ENCODE results near the gene BHLHA15.

The BHLHA15 gene

DNA sequence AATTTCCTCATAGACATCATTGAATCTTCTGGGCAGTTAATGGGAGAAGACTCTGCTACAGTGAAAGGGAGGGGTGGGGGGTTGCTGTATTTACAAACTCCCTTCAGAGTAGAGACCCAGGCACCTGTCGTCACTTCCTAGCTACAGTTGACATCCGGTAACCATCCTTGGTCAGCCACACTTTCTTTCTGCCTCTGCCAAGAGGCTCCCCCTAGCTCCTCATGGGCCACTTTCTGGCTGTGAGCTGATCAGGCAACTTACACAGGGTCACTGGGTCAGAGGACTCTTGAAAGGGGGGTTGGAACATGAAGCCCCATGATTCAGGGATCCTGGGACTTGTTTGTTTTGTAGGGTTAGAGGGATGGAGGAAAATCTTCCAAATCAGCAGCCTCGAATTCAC, 39.5 kb downstream of the BHLHA15 start:
- peak overlapping the region in 1 of 2 donors; percentile 84 for H3K27ac ChIP-seq
- TF ChIP-seq, protein P1, sequence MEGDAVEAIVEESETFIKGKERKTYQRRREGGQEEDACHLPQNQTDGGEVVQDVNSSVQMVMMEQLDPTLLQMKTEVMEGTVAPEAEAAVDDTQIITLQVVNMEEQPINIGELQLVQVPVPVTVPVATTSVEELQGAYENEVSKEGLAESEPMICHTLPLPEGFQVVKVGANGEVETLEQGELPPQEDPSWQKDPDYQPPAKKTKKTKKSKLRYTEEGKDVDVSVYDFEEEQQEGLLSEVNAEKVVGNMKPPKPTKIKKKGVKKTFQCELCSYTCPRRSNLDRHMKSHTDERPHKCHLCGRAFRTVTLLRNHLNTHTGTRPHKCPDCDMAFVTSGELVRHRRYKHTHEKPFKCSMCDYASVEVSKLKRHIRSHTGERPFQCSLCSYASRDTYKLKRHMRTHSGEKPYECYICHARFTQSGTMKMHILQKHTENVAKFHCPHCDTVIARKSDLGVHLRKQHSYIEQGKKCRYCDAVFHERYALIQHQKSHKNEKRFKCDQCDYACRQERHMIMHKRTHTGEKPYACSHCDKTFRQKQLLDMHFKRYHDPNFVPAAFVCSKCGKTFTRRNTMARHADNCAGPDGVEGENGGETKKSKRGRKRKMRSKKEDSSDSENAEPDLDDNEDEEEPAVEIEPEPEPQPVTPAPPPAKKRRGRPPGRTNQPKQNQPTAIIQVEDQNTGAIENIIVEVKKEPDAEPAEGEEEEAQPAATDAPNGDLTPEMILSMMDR (IDR thresholded peaks at IDR 0.05): no peak
- no peak for DNase-seq (ENCODE audit: low spot score)
- H3K4me3 ChIP-seq: peak overlapping the region; percentile 92

DNA sequence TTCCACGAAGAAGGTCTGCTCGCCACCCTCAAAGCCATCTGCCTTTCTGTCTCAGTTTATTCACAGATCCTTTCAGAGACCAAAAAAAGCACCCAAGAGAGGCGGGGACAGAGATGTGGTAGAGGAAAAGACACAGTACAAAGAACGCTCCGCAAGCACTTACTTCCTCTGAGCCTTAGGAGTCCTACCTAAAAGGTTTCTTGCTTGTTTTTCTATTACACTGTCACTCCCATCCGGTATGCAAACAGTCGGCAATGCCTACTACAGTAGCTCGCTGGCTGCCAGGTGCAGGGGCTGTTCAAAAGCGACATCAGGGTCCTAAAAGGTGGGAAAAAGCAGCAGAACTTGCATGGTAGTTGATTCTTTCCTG, 40.0 kb downstream of the BHLHA15 start:
- TF ChIP-seq, protein P1 (IDR thresholded peaks at IDR 0.05): no peak
- H3K4me3 ChIP-seq: peak overlapping the region; percentile 92
- no peak for DNase-seq (ENCODE audit: low spot score)
- H3K27ac ChIP-seq: peak overlapping the region in 1 of 2 donors; percentile 84

- peak; percentile 97 for DNase-seq (ENCODE audit: low spot score)
- H3K4me3 ChIP-seq: peak within 1 kb of the TSS; percentile 92
- TF ChIP-seq, protein P1 (IDR thresholded peaks at IDR 0.05): no peak
- peak within 1 kb of the TSS; percentile 64 to 84 for H3K27ac ChIP-seq
Observed at GRCh38 chr7:98251601-98252424, 40.6 kb downstream of the BHLHA15 start, which contains the start of gene TECPR1. TECPR1 (minus strand) TSS chr7:98252232; CDS start chr7:98246146, 6,086 bp downstream.

DNA sequence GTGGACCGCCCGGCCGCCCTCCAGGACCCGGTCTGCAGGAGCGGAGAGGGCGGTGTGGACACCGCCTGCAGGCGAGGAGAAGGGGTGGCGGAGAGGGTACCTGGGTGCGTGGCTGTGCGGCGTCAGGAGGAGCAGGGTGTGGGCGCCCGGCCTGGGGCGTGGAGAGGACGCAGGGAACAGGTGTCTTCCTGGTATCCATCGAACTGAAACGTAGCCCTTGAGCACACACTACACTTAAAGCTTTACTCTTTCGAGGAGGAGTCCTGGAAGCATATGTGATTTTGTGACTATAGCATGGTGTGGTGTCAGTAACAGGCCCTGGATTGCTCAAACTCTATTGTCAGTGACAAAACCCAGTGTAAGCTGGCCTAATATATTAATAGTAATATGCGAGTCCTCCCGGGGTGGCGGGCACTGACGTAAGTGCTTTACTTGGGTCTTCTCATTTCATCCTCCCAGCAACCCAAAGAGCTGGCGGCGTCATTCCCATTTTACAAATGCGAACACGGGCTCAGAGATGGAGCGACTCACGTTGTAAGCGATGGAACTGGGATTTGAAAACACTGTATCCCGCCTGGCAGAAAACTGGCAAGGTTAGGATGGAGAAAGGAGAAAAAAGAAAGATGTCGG, 41.3 kb downstream of the BHLHA15 start:
- TF ChIP-seq, protein P1 (IDR thresholded peaks at IDR 0.05): no peak
- DNase-seq (ENCODE audit: low spot score): no peak
- Histone ChIP-seq H3K27ac (peak overlapping the region; percentile 64 to 84), H3K4me3 (peak overlapping the region; percentile 92)

- TF ChIP-seq, protein P1 (IDR thresholded peaks at IDR 0.05): no peak
- no peak overlapping the region for H3K27ac ChIP-seq
- H3K4me3 ChIP-seq: no peak overlapping the region
- no peak for DNase-seq (ENCODE audit: low spot score)
Observed at GRCh38 chr7:98254516-98254915, 43.3 kb downstream of the BHLHA15 start.

DNA sequence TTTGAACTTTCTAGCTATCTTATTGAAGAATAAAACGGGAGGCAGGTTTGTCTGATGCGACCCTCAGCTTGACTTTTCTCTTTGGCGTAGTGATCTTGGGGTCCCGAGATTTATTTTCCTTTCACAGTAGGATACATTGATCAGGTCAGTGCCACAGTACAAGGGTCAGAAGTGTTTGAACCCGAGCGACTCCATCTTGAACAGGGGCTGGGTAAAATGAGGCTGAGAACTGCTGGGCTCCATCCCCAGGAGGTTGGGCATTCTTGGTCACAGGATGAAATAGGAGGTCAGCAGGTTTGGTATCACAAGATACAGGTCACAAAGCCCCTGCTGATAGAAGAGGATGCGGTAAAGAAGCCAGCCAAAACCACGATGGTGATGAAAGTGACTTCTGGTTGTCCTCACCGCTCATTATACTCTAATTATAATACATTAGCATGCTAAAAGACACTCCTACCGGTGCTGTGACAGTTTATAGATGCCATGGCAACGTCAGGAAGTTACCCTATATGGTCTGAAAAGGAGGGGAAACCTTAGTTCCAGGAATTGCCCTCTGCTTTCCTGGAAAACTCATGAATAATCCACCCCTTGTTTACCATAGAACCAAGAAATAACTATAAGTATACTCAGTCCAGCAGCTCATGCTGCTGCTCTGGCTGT, 43.8 kb downstream of the BHLHA15 start:
- TF ChIP-seq, protein P1 (IDR thresholded peaks at IDR 0.05): no peak
- no peak for DNase-seq (ENCODE audit: low spot score)
- H3K27ac ChIP-seq: no peak overlapping the region
- H3K4me3 ChIP-seq: no peak overlapping the region
